Activated T-helper 17 cell treated with anti-CD3 and anti-CD28 coated beads, Interleukin-2, amount 50 U/mL, for 72 hours (primary cell): ENCODE measurements around the gene CCDC7. TPM values are rescaled to one million over a fixed set of nuclear protein-coding genes. Genes with fewer than 3 reads are reported as not detected.
"Not testable (repeated sequence)": the region's sequence is repeated elsewhere in the genome, so short reads cannot be mapped to it uniquely, and the experiment has no call there.

Experiments used
- ATAC-seq: fragments of 150-1000 bp; cut with Tn5 transposase; replicated peaks from 2 replicates; pipeline ENCODE4 v1.10.0; 2021; ENCODE audit warnings: mild to moderate bottlenecking, moderate library complexity
- H3K27ac Mint-ChIP-seq: one replicate; pipeline ENCODE4 v1.8.0; 2022; ENCODE audit warnings: mixed read lengths
- H3K27me3 Mint-ChIP-seq: one replicate; pipeline ENCODE4 v1.8.0; 2022; ENCODE audit warnings: mixed read lengths
- H3K36me3 Mint-ChIP-seq: one replicate; pipeline ENCODE4 v1.8.0; 2022; ENCODE audit warnings: low read depth, mild to moderate bottlenecking, mixed read lengths
- H3K4me1 Mint-ChIP-seq: one replicate; pipeline ENCODE4 v1.8.0; 2022; ENCODE audit warnings: mixed read lengths
- H3K4me3 Mint-ChIP-seq: one replicate; pipeline ENCODE4 v1.8.0; 2022; ENCODE audit warnings: mild to moderate bottlenecking, mixed read lengths
- H3K9me3 Mint-ChIP-seq: one replicate; pipeline ENCODE4 v1.8.0; 2022; ENCODE audit warnings: mixed read lengths
- total RNA-seq, 2 donors: library from RNA; stranded (reverse); gene quantifications; one replicate each; pipeline ENCODE4 v1.2.3, GENCODE V29; 2022

Gene CCDC7
- total RNA-seq, 2 donors from 2014 or later: 14.6 to 53.7 TPM

DNA sequence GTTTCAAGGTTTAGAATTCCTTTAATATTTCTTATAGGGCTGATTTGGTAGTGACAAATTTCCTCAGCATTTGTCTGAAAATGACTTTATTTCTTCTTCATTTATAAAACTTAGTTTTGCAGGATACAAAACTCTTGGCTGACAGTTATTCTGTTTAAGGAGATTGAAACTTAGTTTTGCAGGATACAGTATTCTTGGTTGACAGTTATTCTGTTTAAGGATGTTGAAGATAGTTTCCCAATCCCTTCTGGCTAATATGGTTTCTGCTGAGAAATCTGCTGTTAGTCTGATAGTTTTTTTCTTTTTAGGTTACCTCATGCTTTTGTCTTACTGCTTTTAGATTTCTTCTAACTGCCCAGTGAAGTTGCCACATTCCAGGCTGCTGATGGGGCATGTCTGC is 325.3 kb downstream of the CCDC7 start:
- Mint-ChIP-seq H3K4me1 (no peaks in the 10 kb centered on the region), H3K27ac (no peak overlapping the region), H3K9me3 (peaks cover 28% of the 10 kb centered on the region), H3K4me3 (no peak overlapping the region), H3K36me3 (peaks cover 7% of the 10 kb centered on the region), H3K27me3 (no peaks in the 10 kb centered on the region)
- ATAC-seq: no peak

DNA sequence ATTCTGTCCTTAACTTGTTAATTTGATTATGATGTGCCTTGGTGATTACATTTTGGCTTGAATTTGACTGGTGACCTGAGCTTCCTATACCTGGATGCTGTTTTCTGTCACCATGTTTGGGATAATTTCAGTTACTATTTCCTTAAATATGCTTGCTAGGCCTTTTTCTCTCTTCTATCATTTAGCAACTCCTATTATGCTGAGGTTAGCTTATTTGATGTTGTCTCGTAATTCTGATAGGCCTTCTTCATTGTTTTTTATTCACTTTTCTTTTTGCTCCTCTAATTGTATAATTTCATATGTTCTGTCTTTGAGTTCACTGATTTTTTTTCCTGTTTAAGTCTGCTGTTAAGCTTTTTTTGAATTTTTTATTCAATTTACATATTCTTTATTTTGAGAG is 327.2 kb downstream of the CCDC7 start:
- no peaks in the 10 kb centered on the region for H3K4me1 Mint-ChIP-seq
- no peak for ATAC-seq
- no peak overlapping the region for H3K4me3 Mint-ChIP-seq
- H3K27me3 Mint-ChIP-seq: no peaks in the 10 kb centered on the region
- H3K36me3 Mint-ChIP-seq: peaks cover 7% of the 10 kb centered on the region
- peaks cover 20% of the 10 kb centered on the region for H3K9me3 Mint-ChIP-seq
- no peak overlapping the region for H3K27ac Mint-ChIP-seq

DNA sequence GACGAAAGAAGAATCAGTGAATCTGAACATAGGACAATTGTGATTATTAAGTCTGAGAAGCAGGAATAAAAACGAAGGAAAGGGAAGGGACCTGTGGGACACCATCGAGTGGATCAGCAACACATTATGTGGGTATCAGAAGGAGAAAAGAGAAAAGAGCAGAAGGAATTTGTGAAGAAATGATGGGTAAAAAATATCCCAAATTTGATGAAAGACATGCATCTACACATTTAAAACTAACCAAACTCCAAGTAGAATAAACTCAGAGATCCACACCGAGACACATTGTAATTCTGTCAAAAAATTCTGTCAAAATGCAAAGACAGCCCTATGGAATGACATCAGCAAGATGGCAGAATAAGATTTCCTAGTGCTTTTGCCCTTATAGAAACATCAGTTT is 341.0 kb downstream of the CCDC7 start:
- no peak for ATAC-seq
- Mint-ChIP-seq H3K4me1 (no peaks in the 10 kb centered on the region), H3K4me3 (no peak overlapping the region), H3K27me3 (no peaks in the 10 kb centered on the region), H3K9me3 (peaks cover 13% of the 10 kb centered on the region), H3K36me3 (no peaks in the 10 kb centered on the region), H3K27ac (no peak overlapping the region)

DNA sequence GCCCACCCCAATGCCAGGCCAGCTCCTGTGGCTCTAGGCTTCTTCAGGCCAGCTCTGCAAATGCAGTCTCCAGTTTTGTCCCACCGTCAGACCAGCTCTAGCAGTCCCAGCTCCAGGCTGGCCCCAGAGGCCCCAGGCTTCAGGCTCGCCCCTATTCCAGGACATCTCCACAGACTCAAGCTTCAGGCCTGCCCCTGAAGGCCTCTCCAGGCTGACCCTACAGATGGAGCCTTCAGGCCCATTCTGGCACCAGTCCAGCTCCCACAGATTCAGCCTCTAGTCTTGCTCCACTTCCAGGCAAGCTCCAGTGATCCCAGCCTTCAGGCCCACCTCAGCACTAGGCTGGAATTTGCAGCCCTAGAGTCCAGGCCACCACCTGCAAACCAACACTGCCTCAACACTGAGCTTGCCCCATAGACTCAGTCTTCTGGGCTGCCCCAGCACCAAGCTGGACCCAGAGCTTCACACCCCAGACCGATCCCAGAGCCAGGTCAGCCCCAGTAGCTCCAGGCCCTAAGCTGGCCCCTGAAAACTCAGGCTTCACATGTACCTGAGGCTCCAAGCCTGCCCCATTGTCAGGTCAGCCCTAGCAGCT is 341.8 kb downstream of the CCDC7 start:
- H3K27ac Mint-ChIP-seq: no peak overlapping the region
- no peak for ATAC-seq
- H3K4me1 Mint-ChIP-seq: no peaks in the 10 kb centered on the region
- no peaks in the 10 kb centered on the region for H3K27me3 Mint-ChIP-seq
- H3K36me3 Mint-ChIP-seq: no peaks in the 10 kb centered on the region
- no peak overlapping the region for H3K4me3 Mint-ChIP-seq
- H3K9me3 Mint-ChIP-seq: peaks cover 13% of the 10 kb centered on the region

DNA sequence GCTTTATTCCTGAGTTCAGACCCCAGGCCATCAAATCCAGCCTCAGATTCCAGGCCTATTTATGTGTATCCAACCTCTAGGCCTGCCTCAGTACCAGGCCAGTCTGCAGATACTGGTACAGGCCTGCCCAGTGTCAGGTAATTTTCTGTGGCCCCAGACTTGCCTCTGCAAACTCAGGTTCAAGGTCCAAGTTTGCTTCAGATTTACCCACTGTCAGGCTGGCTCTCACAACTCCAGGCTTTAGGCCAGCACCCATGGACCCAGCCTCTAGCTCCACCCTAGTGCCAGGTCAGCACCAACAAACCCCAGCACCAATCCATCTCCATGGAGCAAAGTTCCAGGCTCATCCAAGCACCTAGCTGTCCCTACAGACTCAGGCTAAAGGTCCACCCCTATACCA is 342.4 kb downstream of the CCDC7 start:
- no peak for ATAC-seq
- Mint-ChIP-seq H3K4me3 (no peak overlapping the region), H3K9me3 (peaks cover 13% of the 10 kb centered on the region), H3K27ac (no peak overlapping the region), H3K4me1 (no peaks in the 10 kb centered on the region), H3K36me3 (no peaks in the 10 kb centered on the region), H3K27me3 (no peaks in the 10 kb centered on the region)

DNA sequence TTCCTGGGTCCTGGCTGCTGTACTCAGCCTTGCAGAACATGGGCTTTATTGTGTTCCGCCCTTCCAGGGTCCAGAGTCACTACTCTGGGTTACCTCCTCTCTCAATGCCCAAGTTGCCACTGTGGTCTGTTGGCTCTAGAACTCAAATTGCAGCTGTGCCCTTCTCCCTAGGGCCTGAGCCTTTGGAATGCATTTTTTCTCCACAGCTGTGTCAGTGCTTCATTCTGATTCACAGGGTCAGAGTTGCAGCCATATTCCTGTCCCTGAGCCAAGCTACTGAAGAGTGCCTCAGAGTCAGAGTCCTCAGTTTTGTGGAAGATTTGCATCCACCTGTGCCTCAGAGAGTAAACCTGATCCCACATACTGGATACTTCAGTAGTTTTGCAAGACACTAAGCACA is 344.5 kb downstream of the CCDC7 start:
- Mint-ChIP-seq H3K27ac (no peak overlapping the region), H3K4me3 (no peak overlapping the region), H3K4me1 (no peaks in the 10 kb centered on the region), H3K36me3 (no peaks in the 10 kb centered on the region), H3K27me3 (no peaks in the 10 kb centered on the region), H3K9me3 (peaks cover 13% of the 10 kb centered on the region)
- ATAC-seq: no peak

DNA sequence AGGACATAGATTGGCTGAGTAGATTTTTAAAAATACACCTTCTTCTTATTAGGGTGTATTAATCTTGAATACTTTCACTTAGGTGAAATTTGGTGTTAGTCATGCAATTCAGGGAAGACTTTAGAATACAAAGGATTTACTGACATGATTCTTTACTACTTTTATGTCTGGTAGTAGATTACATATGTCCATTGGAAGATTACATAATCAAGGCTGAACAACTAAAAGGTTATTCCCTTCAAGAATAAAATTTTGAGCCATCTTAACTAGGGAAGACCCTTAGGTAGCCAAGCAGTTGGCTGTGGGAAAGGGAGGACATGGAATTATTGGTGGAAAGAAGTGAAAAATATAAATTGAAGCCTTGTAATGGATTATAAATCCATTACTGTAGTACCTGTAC is 347.1 kb downstream of the CCDC7 start:
- Mint-ChIP-seq H3K4me1 (no peaks in the 10 kb centered on the region), H3K27ac (no peak overlapping the region), H3K27me3 (no peaks in the 10 kb centered on the region), H3K9me3 (peaks cover 4% of the 10 kb centered on the region), H3K4me3 (no peak overlapping the region), H3K36me3 (no peaks in the 10 kb centered on the region)
- ATAC-seq: no peak

DNA sequence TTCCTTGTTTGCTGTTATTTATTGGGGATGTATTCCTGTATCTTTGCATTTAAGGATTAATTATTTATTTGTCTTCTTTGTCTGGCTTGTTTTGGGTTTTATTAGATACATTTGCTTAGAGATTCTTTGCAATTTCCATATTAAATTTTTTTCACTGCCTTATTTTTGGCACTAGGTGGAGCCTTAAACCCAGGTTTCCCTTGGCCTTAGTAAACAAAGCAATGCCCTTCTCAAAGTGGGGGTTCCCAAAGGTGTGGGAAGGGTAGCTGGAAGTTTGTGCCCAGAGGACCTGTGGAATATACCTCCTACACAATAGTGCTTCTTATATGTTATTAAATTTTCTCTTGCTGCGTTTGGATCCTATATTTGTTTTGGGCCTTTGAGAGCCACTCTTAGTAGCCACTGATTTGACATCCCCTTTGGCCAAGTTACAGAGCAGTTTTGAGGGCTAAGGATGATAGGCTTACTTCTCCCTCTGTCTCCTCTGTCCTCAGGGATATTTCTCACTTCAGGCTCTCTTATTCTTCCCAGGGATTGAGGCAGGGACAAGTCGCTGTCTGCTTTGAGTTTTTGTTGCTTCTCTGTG is 349.8 kb downstream of the CCDC7 start:
- Mint-ChIP-seq H3K9me3 (no peaks in the 10 kb centered on the region), H3K4me1 (no peaks in the 10 kb centered on the region), H3K27ac (no peak overlapping the region), H3K27me3 (no peaks in the 10 kb centered on the region), H3K4me3 (no peak overlapping the region), H3K36me3 (no peaks in the 10 kb centered on the region)
- no peak for ATAC-seq

DNA sequence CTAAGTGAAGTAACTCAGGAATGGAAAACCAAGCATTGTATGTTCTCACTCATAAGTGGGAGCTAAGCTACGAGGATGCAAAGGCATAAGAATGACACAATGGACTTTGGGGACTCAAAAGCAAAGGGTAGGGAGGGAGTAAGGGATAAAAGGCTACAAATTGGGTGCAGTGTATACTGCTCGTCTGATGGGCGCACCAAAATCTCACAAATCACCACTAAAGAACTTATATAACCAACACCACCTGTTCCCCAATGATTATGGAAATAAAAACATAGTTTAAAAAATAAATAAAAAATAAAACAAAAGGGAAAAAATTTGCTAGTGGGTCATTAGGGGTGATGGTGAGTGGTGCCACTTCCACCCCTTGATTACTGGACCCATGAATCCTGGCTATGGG is 351.5 kb downstream of the CCDC7 start:
- not testable (repeated sequence) for H3K4me1 Mint-ChIP-seq, H3K27me3 Mint-ChIP-seq, H3K9me3 Mint-ChIP-seq

DNA sequence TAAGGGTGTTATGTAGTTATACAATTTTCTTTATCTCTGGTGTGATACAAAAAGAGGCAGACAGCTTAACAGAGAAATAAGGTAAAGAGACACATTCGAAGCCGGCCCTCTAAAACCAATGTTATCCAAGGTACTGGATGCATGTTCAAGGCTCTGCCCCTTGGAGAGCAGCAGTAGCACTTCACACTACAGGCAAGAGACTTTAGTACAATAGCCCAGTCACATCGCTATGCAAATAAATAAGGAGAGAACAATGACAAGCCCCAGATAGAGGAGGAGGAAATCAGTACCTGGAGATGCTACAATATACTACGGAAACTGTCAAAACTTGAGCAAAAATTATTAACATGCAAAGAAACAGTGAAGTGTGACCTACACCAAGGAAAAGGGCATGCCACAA is 401.0 kb downstream of the CCDC7 start:
- no peaks in the 10 kb centered on the region for H3K36me3 Mint-ChIP-seq
- no peak overlapping the region for H3K4me3 Mint-ChIP-seq
- H3K4me1 Mint-ChIP-seq: no peaks in the 10 kb centered on the region
- no peak overlapping the region for H3K27ac Mint-ChIP-seq
- no peak for ATAC-seq
- H3K9me3 Mint-ChIP-seq: no peaks in the 10 kb centered on the region
- H3K27me3 Mint-ChIP-seq: no peaks in the 10 kb centered on the region

More for the DNA sequence above, 351.5 kb downstream of the CCDC7 start:
- not testable (repeated sequence) for ATAC-seq, H3K27ac Mint-ChIP-seq, H3K4me3 Mint-ChIP-seq, H3K36me3 Mint-ChIP-seq

DNA sequence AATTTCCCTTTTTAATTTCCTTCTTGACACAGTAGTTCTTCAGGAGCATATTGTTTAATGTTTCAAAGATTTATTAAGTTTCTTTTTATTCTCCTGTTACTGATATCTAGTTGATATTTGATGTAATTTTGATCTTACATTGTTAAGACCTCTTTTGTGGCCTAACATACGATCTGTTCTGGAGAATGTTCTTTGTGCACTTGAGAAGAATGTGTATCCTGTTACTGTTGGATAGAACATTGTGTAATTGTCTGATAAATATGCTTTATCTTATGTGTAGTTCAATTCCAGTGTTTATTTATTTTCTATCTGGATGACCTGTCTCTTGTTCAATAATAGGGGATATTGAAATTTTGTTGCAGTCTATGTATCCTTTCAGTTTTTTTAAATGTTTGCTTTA is 405.4 kb downstream of the CCDC7 start:
- Mint-ChIP-seq H3K4me3 (no peak overlapping the region), H3K4me1 (no peaks in the 10 kb centered on the region), H3K9me3 (no peaks in the 10 kb centered on the region), H3K36me3 (no peaks in the 10 kb centered on the region), H3K27me3 (no peaks in the 10 kb centered on the region), H3K27ac (no peak overlapping the region)
- no peak for ATAC-seq

DNA sequence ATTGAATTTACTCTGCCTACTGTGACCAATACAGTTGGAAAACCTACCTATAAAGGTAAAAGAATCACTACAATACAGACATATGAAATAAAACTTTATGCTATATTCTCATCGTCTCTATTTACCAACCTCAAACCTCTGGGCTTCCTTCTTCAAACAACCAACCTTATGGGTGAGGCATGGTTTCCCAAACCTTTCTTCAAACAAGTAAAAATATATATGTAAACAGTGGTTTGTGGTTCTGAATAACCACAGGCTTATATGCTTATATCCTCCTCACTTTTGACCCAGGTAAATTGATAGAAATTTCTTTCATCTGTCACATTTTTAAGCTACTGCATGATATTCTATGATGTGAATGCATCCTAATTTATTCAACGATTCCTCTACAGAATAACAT is 408.5 kb downstream of the CCDC7 start:
- no peaks in the 10 kb centered on the region for H3K27me3 Mint-ChIP-seq
- no peak for ATAC-seq
- H3K4me1 Mint-ChIP-seq: no peaks in the 10 kb centered on the region
- peaks cover 12% of the 10 kb centered on the region for H3K9me3 Mint-ChIP-seq
- H3K36me3 Mint-ChIP-seq: no peaks in the 10 kb centered on the region
- no peak overlapping the region for H3K4me3 Mint-ChIP-seq
- H3K27ac Mint-ChIP-seq: no peak overlapping the region

DNA sequence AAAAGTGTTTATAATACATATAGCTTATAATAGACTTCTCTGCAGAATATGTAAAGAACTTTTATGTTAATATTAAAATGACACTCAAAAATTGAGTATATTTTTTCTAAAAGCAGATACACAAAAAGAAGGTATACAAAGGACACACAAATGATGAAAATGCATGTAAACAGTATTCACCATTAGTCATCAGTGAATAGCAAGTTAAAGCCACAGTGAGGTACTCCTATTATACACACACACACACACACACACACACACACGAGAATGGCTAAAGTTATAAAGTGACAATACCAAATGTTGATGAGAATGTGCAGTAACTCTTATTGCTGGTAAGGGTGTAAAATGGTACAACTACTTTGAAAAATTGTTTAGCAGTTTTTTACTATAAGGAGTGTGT is 419.2 kb downstream of the CCDC7 start:
- no peak for ATAC-seq
- Mint-ChIP-seq H3K27me3 (no peaks in the 10 kb centered on the region), H3K4me3 (no peak overlapping the region), H3K36me3 (no peaks in the 10 kb centered on the region), H3K27ac (no peak overlapping the region), H3K4me1 (no peaks in the 10 kb centered on the region), H3K9me3 (no peaks in the 10 kb centered on the region)

DNA sequence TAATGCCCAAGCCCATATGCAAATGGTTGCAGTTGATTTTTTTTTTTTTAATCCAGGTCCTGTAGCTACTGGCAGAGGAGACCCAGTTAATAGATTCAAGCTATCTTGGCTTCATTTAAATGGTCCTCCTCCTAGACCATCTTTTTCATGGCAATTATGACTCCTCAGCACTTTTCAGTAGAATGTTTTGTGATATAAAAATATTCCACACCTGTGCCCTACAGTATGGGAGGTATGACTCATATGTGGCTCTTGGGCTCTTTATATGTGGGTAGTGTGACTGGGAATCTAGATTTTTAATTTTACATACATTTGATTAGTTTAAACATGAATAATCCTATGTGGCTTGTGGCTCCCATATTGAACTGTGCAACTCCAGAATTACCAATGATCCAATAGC is 432.0 kb downstream of the CCDC7 start:
- ATAC-seq: no peak
- no peaks in the 10 kb centered on the region for H3K36me3 Mint-ChIP-seq
- H3K9me3 Mint-ChIP-seq: peaks cover 10% of the 10 kb centered on the region
- no peaks in the 10 kb centered on the region for H3K27me3 Mint-ChIP-seq
- no peaks in the 10 kb centered on the region for H3K4me1 Mint-ChIP-seq
- H3K4me3 Mint-ChIP-seq: no peak overlapping the region
- H3K27ac Mint-ChIP-seq: no peak overlapping the region

DNA sequence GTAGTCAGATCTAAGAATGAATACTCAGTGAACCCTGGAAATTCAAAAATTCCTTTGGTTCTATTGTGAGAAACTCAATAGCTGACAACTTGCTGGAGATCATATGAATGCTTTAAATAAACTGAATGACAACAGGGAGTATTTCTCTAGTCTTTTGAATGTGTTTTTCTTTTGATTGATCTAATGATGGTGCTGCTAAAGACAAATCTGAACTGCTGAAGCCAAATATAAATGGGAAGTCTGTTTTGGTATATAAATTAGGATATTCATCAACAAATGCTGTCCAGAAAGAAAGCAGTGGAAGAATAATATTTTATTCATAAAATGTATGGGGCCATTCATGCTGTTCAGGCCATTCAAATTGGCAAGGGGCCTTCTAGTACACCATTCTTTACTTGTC is 432.7 kb downstream of the CCDC7 start:
- no peaks in the 10 kb centered on the region for H3K4me1 Mint-ChIP-seq
- no peak for ATAC-seq
- H3K27ac Mint-ChIP-seq: no peak overlapping the region
- H3K9me3 Mint-ChIP-seq: peaks cover 4% of the 10 kb centered on the region
- no peaks in the 10 kb centered on the region for H3K27me3 Mint-ChIP-seq
- no peak overlapping the region for H3K4me3 Mint-ChIP-seq
- H3K36me3 Mint-ChIP-seq: no peaks in the 10 kb centered on the region

DNA sequence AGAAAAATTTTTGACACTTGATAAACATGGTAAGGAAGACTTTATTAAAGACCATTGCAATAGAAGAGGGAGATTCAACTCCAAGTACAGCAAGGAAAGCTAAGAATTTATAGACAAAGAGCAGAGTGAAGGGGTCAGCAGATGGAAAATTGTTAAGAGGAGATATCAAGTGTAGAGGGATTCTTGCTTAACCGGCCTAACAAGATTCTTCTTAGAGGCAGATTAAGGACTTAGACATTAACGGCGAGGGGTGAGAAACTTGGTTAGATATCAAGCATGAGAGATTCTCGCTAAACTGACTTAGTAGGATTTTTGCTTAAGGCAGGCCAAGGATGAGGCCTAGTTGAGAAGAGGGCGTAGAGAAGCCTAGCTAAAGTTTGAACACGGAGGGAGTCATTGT is 436.1 kb downstream of the CCDC7 start:
- Mint-ChIP-seq H3K27ac (no peak overlapping the region), H3K27me3 (no peaks in the 10 kb centered on the region), H3K9me3 (no peaks in the 10 kb centered on the region), H3K4me3 (no peak overlapping the region), H3K4me1 (no peaks in the 10 kb centered on the region), H3K36me3 (no peaks in the 10 kb centered on the region)
- ATAC-seq: no peak
